LNCaP clone FGC (cell line): ENCODE results near the gene MTMR1.
A peak's percentile ranks its signal among the peaks of the same experiment; 100 is the strongest.

Experiments
- DNase-seq: peaks from one replicate; pipeline ENCODE4 v3.0.0-alpha.2; 2011; ENCODE audit warnings: low read depth
- H3K4me3 ChIP-seq: 2 replicates; pipeline ENCODE4 v1.5.1; 2011; ENCODE audit warnings: mild to moderate bottlenecking, low read depth, low read length, control low read depth
- CTCF ChIP-seq: IDR thresholded peaks from 2 replicates; pipeline ENCODE4 v1.5.1; 2012; ENCODE audit warnings: mild to moderate bottlenecking; ENCODE audit not compliant: control insufficient read depth, insufficient read depth; ENCODE audit errors: extremely low read depth

Gene MTMR1

GRCh38 chrX:150769408-150769807 lies 76.2 kb downstream of the MTMR1 start:
- no peak for TF ChIP-seq CTCF
- no peak overlapping the region for H3K4me3 ChIP-seq
- DNase-seq: no peak

- no peak for TF ChIP-seq CTCF
- no peak overlapping the region for H3K4me3 ChIP-seq
- DNase-seq: no peak
Observed at GRCh38 chrX:150770623-150771022, 77.4 kb downstream of the MTMR1 start.

GRCh38 chrX:150771116-150771515 lies 77.9 kb downstream of the MTMR1 start:
- H3K4me3 ChIP-seq: no peak overlapping the region
- TF ChIP-seq CTCF: no peak
- no peak for DNase-seq

- no peak overlapping the region for H3K4me3 ChIP-seq
- DNase-seq: peak; percentile 1
- peak; percentile 84 for TF ChIP-seq CTCF
Observed at GRCh38 chrX:150772150-150772970, 79.2 kb downstream of the MTMR1 start.

GRCh38 chrX:150773117-150773516 lies 79.9 kb downstream of the MTMR1 start:
- no peak for TF ChIP-seq CTCF
- no peak for DNase-seq
- H3K4me3 ChIP-seq: no peak overlapping the region

GRCh38 chrX:150773634-150774033 lies 80.4 kb downstream of the MTMR1 start:
- TF ChIP-seq CTCF: no peak
- DNase-seq: no peak
- H3K4me3 ChIP-seq: no peak overlapping the region
